ENCODE results near the gene BET1L. TPM values are rescaled to one million over a fixed set of nuclear protein-coding genes. Genes with fewer than 3 reads are reported as not detected.

The BET1L gene
- total RNA-seq, 1 donor from 2014 or later: 46.9 TPM

GRCh38 chr11:227824-228379 is 20.7 kb upstream of the BET1L start:
- no peaks in the 10 kb centered on the region for H3K9me3 Mint-ChIP-seq (ENCODE audit: low read depth)
- TF ChIP-seq CTCF (IDR thresholded peaks at IDR 0.05; ENCODE audit: unreplicated experiment): no peak

GRCh38 chr11:225734-226453 is 18.7 kb upstream of the BET1L start:
- Mint-ChIP-seq H3K4me1 (ENCODE audit: low read depth) (no peaks in the 10 kb centered on the region), H3K27ac (peak overlapping the region; percentile 46), H3K9me3 (ENCODE audit: low read depth) (no peaks in the 10 kb centered on the region), H3K4me3 (ENCODE audit: low read depth) (no peak overlapping the region), H3K36me3 (ENCODE audit: insufficient read depth) (peaks cover 4% of the 10 kb centered on the region), H3K27me3 (no peaks in the 10 kb centered on the region)
- no peak for TF ChIP-seq CTCF (IDR thresholded peaks at IDR 0.05; ENCODE audit: unreplicated experiment)
- no peak for DNase-seq (ENCODE audit: low spot score, unreplicated experiment)

More at GRCh38 chr11:227824-228379, 20.7 kb upstream of the BET1L start:
- Mint-ChIP-seq H3K4me1 (ENCODE audit: low read depth) (no peaks in the 10 kb centered on the region), H3K4me3 (ENCODE audit: low read depth) (no peak overlapping the region), H3K27me3 (no peaks in the 10 kb centered on the region), H3K36me3 (ENCODE audit: insufficient read depth) (peaks cover 6% of the 10 kb centered on the region), H3K27ac (no peak overlapping the region)
- no peak for DNase-seq (ENCODE audit: low spot score, unreplicated experiment)

GRCh38 chr11:224424-224823 is 17.2 kb upstream of the BET1L start:
- no peak for DNase-seq (ENCODE audit: low spot score, unreplicated experiment)
- no peak for TF ChIP-seq CTCF (IDR thresholded peaks at IDR 0.05; ENCODE audit: unreplicated experiment)
- no peaks in the 10 kb centered on the region for H3K27me3 Mint-ChIP-seq
- no peak overlapping the region for H3K4me3 Mint-ChIP-seq (ENCODE audit: low read depth)
- H3K36me3 Mint-ChIP-seq (ENCODE audit: insufficient read depth): peaks cover 1% of the 10 kb centered on the region
- no peak overlapping the region for H3K27ac Mint-ChIP-seq
- H3K4me1 Mint-ChIP-seq (ENCODE audit: low read depth): no peaks in the 10 kb centered on the region
- H3K9me3 Mint-ChIP-seq (ENCODE audit: low read depth): no peaks in the 10 kb centered on the region

DNA sequence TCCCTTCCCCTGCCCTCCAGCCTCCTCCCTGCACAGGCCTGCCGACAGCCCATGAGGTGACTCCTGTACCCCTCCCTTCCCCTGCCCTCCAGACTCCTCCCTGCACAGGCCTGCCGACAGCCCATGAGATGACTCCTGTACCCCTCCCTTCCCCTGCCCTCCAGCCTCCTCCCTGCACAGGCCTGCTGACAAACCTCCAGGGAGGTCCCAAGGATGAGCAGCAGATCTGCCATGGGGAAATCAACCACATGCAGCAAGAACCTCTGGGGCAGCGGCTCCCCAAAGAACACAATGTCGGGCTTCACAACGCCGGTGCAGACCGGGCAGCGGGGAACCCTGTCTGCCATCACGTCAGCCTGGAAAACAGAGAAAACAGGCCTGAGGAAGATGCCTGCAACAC is 16.7 kb upstream of the BET1L start:
- Mint-ChIP-seq H3K27me3 (no peaks in the 10 kb centered on the region), H3K9me3 (ENCODE audit: low read depth) (no peaks in the 10 kb centered on the region), H3K27ac (no peak overlapping the region), H3K36me3 (ENCODE audit: insufficient read depth) (peaks cover 3% of the 10 kb centered on the region), H3K4me3 (ENCODE audit: low read depth) (no peak overlapping the region), H3K4me1 (ENCODE audit: low read depth) (no peaks in the 10 kb centered on the region)
- DNase-seq (ENCODE audit: low spot score, unreplicated experiment): no peak
- TF ChIP-seq CTCF (IDR thresholded peaks at IDR 0.05; ENCODE audit: unreplicated experiment): no peak

DNA sequence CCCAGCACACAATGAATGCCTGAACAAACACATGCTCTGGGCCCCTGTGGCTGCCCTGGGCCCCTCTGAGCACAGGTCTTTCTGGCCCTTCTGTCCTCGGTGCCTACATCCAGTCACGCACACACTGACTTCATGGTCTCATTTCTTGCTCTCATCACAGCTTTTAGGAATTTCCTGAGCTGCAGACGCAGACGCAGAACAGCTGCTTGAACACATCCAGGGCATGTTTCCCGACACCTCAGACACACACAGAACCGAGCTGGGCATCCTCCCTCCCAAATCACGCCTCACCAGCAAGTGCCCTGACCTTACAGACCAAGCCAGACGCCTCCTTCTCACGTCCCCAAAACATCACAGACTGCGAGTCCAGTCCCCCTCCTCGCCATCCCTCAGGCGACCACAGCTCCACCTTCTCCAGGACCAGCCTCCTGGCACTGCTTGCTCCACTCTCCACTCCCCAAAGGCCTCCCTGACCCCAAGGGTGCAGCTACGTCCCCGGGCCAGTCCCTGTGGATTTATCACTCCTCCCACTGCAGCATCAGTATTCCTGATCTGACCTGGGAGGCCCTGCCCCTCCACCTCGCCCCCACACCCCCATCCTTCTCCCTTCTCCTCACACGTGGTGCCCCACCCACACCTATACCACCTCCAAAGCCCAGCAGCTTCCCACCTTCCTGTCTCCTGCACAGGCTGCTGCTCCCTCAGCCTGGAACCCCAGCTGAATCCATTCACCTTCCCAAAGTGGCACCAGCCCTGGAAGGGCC is 16.0 kb upstream of the BET1L start:
- no peak for TF ChIP-seq CTCF (IDR thresholded peaks at IDR 0.05; ENCODE audit: unreplicated experiment)
- peak overlapping the region; percentile 84 for H3K27ac Mint-ChIP-seq
- no peak for DNase-seq (ENCODE audit: low spot score, unreplicated experiment)
- H3K27me3 Mint-ChIP-seq: no peaks in the 10 kb centered on the region
- H3K9me3 Mint-ChIP-seq (ENCODE audit: low read depth): no peaks in the 10 kb centered on the region
- no peak overlapping the region for H3K4me3 Mint-ChIP-seq (ENCODE audit: low read depth)
- H3K36me3 Mint-ChIP-seq (ENCODE audit: insufficient read depth): peaks cover 3% of the 10 kb centered on the region
- no peaks in the 10 kb centered on the region for H3K4me1 Mint-ChIP-seq (ENCODE audit: low read depth)

All from progenitor cell of endocrine pancreas (in vitro differentiated cells).